PC-9 (cell line): Measurements from ENCODE around the gene LRRC55. TPM values are rescaled to one million over a fixed set of nuclear protein-coding genes. Genes with fewer than 3 reads are reported as not detected.

ENCODE experiments used
- BruUV-seq: library from RNA; stranded (reverse); fragments of 400-500 nt; replicated peaks from 2 replicates; lab custom pipeline; 2021; lab: Mats Ljungman, UMichigan
- CTCF ChIA-PET: fragments of 300-600 bp; sonication (Branson Sonifier 250); formaldehyde crosslinking; loops from one replicate; lab custom pipeline; 2022; ENCODE audit warnings: antibody characterized with exemption; lab: Charles Lee
- POLR2A ChIA-PET: fragments of 300-600 bp; sonication (Branson Sonifier 250); formaldehyde crosslinking; loops from one replicate; lab custom pipeline; 2022; ENCODE audit warnings: antibody characterized with exemption; ENCODE audit not compliant: unreplicated experiment; lab: Charles Lee
- DNase-seq, 2 experiments: peaks; one replicate each; pipeline versions ENCODE4 v3.0.0 to v3.0.0-alpha.2; 2015 to 2022; ENCODE audit warnings: mixed read lengths in 1 of 2
- H2AFZ ChIP-seq: fragments of 200-600 bp; sonication (generic); 2 replicates; pipeline ENCODE4 v1.8.1; 2017; ENCODE audit warnings: antibody characterized with exemption
- H3F3A ChIP-seq: fragments of 200-600 bp; sonication (generic); 2 replicates; pipeline ENCODE4 v1.8.1; 2017; ENCODE audit warnings: antibody characterized with exemption, mild to moderate bottlenecking, low read depth; ENCODE audit not compliant: insufficient read depth
- H3K27ac ChIP-seq: fragments of 200-600 bp; sonication (generic); 2 replicates; pipeline ENCODE4 v1.6.1; 2016; ENCODE audit warnings: mixed run types
- H3K27me3 ChIP-seq: fragments of 200-600 bp; sonication (generic); 2 replicates; pipeline ENCODE4 v1.6.1; 2016; ENCODE audit warnings: low read depth, mixed run types; ENCODE audit not compliant: insufficient read depth
- H3K36me3 ChIP-seq: fragments of 200-600 bp; sonication (generic); 2 replicates; pipeline ENCODE4 v1.6.1; 2016; ENCODE audit warnings: low read depth, mixed run types
- H3K4me1 ChIP-seq: fragments of 200-600 bp; sonication (generic); replicated peaks from 2 replicates; pipeline ENCODE4 v1.6.1; 2016; ENCODE audit warnings: mixed run types; ENCODE audit not compliant: insufficient read depth
- H3K4me2 ChIP-seq: fragments of 200-600 bp; sonication (generic); 2 replicates; pipeline ENCODE4 v1.6.1; 2017; ENCODE audit warnings: mixed run types
- H3K4me3 ChIP-seq: fragments of 200-600 bp; sonication (generic); 2 replicates; pipeline ENCODE4 v1.6.1; 2016; ENCODE audit warnings: mixed run types
- H3K79me2 ChIP-seq: fragments of 200-600 bp; sonication (generic); 2 replicates; pipeline ENCODE4 v1.6.1; 2017; ENCODE audit warnings: low read depth, mixed run types
- H3K9me2 ChIP-seq: fragments of 200-600 bp; sonication (generic); 2 replicates; pipeline ENCODE4 v1.8.1; 2017; ENCODE audit warnings: mild to moderate bottlenecking; ENCODE audit not compliant: insufficient read depth
- H3K9me3 ChIP-seq: fragments of 200-600 bp; sonication (generic); 2 replicates; pipeline ENCODE4 v1.8.1; 2016; ENCODE audit warnings: low read depth; ENCODE audit not compliant: insufficient read depth
- H4K20me1 ChIP-seq: fragments of 200-600 bp; sonication (generic); 2 replicates; pipeline ENCODE4 v1.8.1; 2017; ENCODE audit not compliant: insufficient read depth
- EZH2 ChIP-seq: fragments of 200-600 bp; sonication (generic); IDR thresholded peaks from 2 replicates; pipeline ENCODE4 v1.8.0; 2017; ENCODE audit warnings: antibody characterized with exemption, low read depth
- intact Hi-C: fragments of 100-400 bp; cut with micrococcal nuclease; formaldehyde crosslinking; loops from one replicate; pipeline ENCODE4 v1.10.0; 2022; ENCODE audit not compliant: unreplicated experiment
- total RNA-seq: library from RNA; stranded (reverse); gene quantifications from 2 replicates; pipeline ENCODE4 v1.2.3, GENCODE V29; 2021
- TF ChIP-seq, protein P1 (sequence below): fragments of 200-600 bp; sonication (generic); conservative IDR thresholded peaks from 2 replicates; pipeline ENCODE4 v1.6.1; 2017; ENCODE audit warnings: mixed run types, antibody characterized with exemption, mild to moderate bottlenecking, moderate library complexity

Gene LRRC55
- total RNA-seq, 1 experiment from 2014 or later, result not detected

DNA sequence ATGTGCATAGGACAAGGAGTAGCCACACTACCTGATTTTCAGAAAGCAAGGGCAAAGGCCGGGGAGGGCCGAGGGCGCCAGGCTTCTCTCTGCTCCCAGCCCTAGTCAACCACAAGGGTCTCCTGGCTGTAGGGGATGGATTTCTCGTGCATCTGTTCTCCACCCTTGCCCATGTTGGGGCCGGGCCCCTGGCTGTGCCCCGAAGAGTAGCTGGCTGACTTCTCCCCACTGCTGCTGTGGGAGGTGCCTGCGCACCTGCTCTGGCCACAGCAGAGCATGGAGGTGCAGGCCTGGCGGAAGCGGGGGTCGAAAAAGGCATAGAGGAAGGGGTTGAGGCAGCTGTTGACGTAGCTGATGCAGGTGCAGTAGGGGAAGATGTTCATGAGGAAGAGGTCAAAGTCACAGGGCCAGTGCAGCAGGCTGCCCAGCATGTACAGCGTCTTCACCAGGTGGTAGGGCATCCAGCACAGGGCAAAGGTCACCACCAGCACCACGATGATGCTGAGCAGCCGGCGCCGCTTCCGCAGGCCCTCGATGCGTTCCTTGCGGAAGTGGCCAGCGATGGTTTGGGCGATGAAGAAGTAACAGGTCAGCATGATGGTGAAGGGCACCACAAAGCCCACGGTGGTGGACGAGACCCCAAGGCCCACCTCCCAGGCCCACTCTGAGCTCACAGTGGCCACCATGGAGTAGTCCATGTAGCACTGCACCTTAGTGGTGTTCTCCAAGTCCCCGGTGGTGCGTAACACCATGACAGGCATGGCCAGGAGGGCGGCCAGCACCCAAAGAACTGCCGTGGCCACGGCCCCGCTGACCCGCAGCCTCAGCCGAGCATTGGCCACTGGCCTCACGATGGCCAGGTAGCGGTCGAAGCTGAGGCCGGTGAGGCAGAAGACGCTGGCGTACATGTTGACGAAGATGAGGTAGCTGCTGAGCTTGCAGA, 54.3 kb downstream of the LRRC55 start:
- H4K20me1 ChIP-seq, result no peaks in the 10 kb centered on the region
- CTCF ChIA-PET, result no interaction called here
- intact Hi-C loops, result no loop called here
- BruUV-seq, result no TSS peak
- no peaks in the 10 kb centered on the region for H3K9me3 ChIP-seq
- H2AFZ ChIP-seq, result 0 out of 2 replicates have a peak overlapping the region, but pooled peaks have one; percentile 23
- H3K9me2 ChIP-seq, result no peaks in the 10 kb centered on the region
- POLR2A ChIA-PET, result no interaction called here
- H3K4me3 ChIP-seq, result no peak overlapping the region
- TF ChIP-seq, protein P1, sequence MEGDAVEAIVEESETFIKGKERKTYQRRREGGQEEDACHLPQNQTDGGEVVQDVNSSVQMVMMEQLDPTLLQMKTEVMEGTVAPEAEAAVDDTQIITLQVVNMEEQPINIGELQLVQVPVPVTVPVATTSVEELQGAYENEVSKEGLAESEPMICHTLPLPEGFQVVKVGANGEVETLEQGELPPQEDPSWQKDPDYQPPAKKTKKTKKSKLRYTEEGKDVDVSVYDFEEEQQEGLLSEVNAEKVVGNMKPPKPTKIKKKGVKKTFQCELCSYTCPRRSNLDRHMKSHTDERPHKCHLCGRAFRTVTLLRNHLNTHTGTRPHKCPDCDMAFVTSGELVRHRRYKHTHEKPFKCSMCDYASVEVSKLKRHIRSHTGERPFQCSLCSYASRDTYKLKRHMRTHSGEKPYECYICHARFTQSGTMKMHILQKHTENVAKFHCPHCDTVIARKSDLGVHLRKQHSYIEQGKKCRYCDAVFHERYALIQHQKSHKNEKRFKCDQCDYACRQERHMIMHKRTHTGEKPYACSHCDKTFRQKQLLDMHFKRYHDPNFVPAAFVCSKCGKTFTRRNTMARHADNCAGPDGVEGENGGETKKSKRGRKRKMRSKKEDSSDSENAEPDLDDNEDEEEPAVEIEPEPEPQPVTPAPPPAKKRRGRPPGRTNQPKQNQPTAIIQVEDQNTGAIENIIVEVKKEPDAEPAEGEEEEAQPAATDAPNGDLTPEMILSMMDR, result no peak
- TF ChIP-seq EZH2, result no peak
- DNase-seq, result no peak
- H3K79me2 ChIP-seq, result no peaks in the 10 kb centered on the region
- H3K4me1 ChIP-seq, result no peaks in the 10 kb centered on the region
- H3K27me3 ChIP-seq, result peaks cover 46% of the 10 kb centered on the region
- no peaks in the 10 kb centered on the region for H3F3A ChIP-seq
- H3K36me3 ChIP-seq, result no peaks in the 10 kb centered on the region
- H3K27ac ChIP-seq, result no peak overlapping the region
- H3K4me2 ChIP-seq, result no peak overlapping the region

DNA sequence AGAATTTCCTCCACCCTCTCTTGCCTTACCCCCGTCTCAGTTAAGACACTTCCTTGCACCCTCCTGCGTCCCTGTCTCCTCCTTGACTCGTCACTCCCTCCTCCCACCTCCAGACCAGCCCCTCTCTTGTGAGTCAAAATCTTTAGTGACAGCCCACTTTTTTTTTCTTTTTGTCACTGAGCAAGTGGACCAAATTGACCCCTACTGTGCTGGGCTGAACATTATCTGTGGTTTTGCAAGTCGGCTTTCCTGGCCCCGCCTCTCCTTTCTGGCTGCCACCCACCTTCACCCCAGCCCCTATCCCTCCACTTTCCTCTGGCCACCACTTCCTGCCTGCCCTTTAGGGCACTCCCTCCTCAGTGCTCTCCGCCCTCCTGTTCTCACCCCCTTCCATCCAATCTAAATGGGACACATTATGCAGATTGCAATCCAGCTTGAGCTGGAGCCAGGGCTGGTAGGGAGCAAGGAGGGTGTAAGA, 55.5 kb downstream of the LRRC55 start, which contains the start of gene APLNR:
APLNR (minus strand) TSS at position 47 of the 478 bp plus-strand sequence. CDS start 246 bp downstream, outside the sequence.
- DNase-seq, result no peak
- intact Hi-C loops, result no loop called here
- peaks cover 34% of the 10 kb centered on the region for H3K27me3 ChIP-seq
- no peak within 1 kb of the TSS for H3K4me3 ChIP-seq
- TF ChIP-seq EZH2, result no peak
- TF ChIP-seq, protein P1, result no peak
- POLR2A ChIA-PET, result no interaction called here
- H3K4me2 ChIP-seq, result no peak within 1 kb of the TSS
- no peaks in the 10 kb centered on the region for H3K4me1 ChIP-seq
- CTCF ChIA-PET, result no interaction called here
- H3K36me3 ChIP-seq, result no peaks in the 10 kb centered on the region
- no peaks in the 10 kb centered on the region for H3K79me2 ChIP-seq
- no peaks in the 10 kb centered on the region for H4K20me1 ChIP-seq
- BruUV-seq, result no TSS peak
- no peaks in the 10 kb centered on the region for H3K9me2 ChIP-seq
- H3K27ac ChIP-seq, result no peak within 1 kb of the TSS
- no peak within 1 kb of the TSS for H2AFZ ChIP-seq
- H3F3A ChIP-seq, result no peaks in the 10 kb centered on the region
- H3K9me3 ChIP-seq, result no peaks in the 10 kb centered on the region

DNA sequence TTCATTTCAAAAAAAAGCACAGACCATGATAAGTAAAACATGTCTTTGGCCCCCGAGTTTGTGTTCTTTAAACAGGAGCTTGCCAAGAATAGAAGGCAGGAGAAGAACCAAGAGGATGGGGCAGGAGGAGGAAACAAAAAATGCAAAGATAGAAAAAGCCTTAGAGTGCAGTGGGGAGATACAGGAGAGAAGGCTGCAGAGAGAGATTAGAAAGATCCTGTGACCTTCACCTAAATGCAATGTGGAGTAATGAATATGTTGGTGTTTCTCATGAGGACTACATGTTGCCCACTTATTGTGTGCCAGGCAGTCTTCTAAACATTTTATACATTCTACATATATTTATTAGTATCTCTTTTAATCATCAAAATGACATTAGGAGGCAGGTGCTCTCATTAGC, 57.6 kb downstream of the LRRC55 start:
- Histone ChIP-seq H3K4me1 (no peaks in the 10 kb centered on the region), H3K27me3 (peaks cover 16% of the 10 kb centered on the region), H3K9me3 (no peaks in the 10 kb centered on the region), H3K27ac (no peak overlapping the region), H4K20me1 (no peaks in the 10 kb centered on the region), H2AFZ (no peak overlapping the region), H3F3A (no peaks in the 10 kb centered on the region), H3K4me2 (no peak overlapping the region), H3K79me2 (no peaks in the 10 kb centered on the region), H3K4me3 (no peak overlapping the region), H3K9me2 (no peaks in the 10 kb centered on the region), H3K36me3 (no peaks in the 10 kb centered on the region)
- POLR2A ChIA-PET, result no interaction called here
- BruUV-seq, result no TSS peak
- no peak for TF ChIP-seq EZH2
- TF ChIP-seq, protein P1, result no peak
- no peak for DNase-seq
- CTCF ChIA-PET, result no interaction called here
- intact Hi-C loops, result no loop called here
